HG03060 (cell line): Measurements from ENCODE around the gene NT5C3B.

ENCODE experiments used
- ATAC-seq: cut with Tn5 transposase; IDR thresholded peaks from one replicate; pipeline ENCODE4 v1.9.1; 2021; ENCODE audit warnings: low read depth, moderate number of reproducible peaks; ENCODE audit not compliant: unreplicated experiment

NT5C3B gene

DNA sequence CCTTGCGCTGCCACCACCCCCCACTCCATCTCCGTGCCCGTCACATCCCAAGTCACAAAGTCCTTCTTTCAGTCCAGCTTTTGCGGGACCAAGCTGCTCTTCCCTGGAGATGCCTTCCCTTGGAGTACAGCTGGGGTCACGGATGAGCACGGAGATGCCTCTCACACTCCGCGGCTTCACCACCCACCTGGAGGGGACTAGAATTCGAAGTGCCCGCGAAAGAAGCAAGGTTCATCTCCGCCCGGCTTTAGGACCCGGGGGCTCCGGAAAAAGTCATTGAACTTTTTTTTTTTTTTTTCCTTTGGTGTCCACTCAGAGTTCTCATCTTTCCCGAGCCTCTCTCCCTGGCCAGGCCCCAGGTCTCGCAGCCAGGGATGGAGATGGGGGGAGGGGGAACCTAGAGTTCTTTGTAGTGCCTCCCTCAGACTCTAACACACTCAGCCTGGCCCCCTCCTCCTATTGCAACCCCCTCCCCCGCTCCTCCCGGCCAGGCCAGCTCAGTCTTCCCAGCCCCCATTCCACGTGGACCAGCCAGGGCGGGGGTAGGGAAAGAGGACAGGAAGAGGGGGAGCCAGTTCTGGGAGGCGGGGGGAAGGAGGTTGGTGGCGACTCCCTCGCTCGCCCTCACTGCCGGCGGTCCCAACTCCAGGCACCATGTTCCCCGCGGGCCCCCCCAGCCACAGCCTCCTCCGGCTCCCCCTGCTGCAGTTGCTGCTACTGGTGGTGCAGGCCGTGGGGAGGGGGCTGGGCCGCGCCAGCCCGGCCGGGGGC is 23.5 kb downstream of the NT5C3B start, which contains the start of gene FKBP10:
Gene FKBP10, plus strand, starts transcription at position 624 of the 771 bp plus-strand sequence. Its CDS starts 31 bp downstream, at position 655.
- ATAC-seq, result no peak

DNA sequence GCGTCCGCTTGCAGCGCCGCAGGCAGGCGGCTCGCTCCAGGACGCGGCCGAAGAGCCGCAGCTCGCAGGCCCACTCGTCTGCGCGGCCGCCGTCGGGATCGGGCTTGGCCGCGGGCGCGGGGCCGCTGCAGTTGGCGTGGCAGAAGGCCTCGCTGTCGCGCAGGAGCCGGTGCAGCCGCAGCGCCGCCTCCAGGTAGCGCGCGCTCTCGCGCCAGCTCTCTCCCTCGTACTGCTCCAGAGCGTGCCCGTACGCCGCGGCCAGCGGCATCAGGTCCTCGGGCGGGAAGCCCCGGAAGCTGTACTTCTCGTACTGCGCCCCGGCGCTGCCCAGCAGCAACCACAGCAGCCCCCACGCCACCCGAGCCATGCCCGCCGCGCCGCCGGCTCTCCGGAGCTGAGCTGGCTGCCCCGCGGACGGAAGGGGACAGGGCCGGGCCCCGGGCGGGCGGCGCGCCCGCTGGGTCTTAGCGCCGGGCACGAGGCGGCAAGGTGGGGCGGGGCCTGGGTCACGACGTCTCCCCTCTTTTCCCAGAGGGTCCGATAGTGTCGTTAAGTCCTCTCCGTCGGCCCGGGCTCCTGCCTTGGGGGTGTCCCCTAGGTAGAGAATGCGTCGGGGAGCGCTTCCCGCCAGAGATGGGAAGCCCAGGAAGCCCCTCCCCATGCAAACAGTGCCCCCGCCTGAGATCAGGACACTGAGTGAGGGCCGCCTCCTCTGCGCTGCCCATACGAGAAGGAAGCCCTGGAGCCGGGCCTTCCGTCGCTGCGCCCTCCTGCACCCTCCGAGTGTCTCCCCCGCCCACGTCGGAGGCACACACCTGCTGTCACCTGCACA is 24.3 kb downstream of the NT5C3B start, which contains the start of gene P3H4:
Gene P3H4, minus strand, starts transcription at position 401 of the 832 bp plus-strand sequence. Its CDS starts 34 bp downstream, at position 367.
- no peak for ATAC-seq

DNA sequence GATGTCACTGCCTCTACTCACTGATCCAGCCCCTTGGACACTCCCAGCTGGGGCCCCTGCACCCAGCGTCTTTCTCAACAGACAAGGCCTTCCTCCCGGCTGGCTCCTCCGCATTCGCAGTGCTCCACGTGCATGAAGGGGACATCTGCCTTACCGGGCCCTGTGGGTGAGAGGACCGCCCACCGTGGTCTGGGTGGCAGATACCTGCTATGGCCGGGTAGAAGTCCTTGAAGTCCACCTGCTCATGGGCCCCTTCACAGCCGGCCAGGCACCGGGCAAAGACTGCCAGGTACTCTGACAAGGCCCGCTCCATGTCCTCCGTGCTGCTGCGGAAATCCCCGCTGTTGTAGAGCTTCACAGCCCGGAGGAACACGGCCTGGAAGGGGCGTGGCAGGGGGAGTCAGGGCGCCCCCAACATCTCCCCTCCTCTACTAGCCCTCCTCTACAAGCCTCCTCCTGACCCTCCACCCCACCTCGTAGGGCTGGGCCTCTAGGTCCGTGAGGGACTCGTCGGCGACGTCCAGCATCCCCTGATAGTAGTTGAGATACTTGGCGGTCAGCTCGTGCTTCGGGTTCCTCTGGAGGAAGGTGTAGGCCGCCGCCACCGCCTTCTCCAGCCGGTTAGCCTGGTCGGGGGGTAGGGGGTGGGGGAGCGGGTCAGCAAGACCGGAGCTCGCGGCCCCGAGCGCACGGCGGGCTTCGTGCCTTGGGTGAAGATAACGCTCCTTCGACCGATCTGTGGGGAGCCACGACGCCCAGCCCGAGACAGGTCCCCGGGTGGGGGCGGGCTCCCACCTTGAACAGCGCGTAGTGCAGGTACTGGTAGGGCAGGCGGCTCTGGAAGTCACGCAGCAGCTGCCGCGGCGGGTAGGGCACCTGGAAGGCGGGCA is 25.1 kb downstream of the NT5C3B start:
- no peak for ATAC-seq

DNA sequence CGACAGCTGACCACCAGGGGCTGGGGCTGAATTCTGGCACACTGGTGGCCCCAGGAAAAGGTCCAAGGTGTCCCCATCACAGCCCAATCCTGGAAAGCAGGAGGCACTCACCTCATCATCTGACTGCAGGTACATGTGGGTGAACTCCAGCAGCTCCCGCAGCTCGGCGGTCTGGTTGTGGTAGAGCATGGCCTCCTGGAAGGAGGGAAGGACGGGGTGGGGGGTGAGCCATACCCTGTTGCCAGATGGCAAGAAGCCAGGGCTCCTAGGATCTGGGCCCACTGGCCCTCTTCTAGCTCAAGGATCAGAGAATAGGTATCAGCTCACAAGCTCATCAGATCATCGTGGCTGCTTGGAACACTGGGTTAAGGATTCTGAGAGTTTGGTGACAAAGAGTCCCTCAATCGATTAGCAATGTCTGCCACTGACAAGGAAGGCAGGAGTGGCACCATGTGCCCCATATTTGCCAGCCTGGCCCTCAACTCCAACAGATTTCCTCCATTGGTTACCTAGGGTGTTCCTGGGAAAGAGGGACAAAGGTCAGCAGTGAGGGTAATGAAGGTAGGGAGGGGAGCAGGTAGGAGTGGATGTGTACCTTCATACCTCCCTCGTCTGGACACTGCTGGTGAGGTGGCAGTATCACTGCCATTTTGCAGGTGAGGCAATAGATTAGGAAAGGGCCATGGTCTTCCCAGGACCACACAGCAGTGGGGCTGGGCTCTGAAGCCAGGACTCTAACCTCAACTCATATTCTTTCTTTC is 29.2 kb downstream of the NT5C3B start:
- no peak for ATAC-seq

DNA sequence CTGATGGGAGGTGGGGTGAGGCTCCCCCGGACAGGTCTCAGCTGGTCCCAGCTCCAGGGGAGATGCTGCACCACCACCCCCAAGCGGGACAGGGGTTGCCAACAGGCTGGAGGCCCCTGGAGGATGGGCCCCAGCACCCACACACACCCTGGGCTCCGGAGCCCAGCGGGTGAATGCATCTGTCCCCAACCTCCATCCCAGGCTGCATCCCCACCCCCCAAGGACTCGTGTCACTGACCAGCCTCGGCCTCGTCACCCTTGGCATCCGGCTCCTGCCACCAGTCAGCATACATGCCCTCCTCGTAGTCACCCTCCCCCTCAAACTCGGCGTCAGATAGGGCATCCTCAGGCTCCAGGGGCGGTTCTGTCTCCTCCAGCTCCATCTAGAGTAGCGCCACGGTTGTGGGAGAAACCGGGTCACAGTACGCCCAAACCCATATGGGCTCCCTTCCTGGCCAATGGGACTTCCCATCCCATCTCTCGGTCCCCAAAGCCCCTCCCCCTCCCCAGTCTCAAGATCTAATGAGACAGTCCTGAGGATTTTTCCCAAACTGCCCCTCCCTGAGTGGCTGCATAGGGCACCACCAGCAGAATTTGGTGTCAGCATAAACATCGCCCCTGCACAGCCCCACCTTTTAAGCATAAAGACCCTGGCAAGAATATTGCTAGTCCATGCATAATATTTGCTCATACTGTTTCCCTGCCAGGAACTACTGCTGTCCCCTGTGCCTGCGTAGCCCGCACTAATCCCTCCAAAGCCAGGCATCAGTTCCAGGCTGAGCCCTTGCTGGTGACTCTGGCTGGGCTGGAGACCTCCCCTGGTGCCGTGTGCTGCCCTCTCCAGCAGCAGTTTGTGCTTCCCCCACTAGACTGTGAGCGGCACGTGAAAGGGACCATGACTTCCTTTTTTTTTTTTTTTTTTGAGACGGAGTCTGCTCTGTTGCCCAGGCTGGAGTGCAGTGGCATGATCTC is 32.7 kb downstream of the NT5C3B start:
- no peak for ATAC-seq

DNA sequence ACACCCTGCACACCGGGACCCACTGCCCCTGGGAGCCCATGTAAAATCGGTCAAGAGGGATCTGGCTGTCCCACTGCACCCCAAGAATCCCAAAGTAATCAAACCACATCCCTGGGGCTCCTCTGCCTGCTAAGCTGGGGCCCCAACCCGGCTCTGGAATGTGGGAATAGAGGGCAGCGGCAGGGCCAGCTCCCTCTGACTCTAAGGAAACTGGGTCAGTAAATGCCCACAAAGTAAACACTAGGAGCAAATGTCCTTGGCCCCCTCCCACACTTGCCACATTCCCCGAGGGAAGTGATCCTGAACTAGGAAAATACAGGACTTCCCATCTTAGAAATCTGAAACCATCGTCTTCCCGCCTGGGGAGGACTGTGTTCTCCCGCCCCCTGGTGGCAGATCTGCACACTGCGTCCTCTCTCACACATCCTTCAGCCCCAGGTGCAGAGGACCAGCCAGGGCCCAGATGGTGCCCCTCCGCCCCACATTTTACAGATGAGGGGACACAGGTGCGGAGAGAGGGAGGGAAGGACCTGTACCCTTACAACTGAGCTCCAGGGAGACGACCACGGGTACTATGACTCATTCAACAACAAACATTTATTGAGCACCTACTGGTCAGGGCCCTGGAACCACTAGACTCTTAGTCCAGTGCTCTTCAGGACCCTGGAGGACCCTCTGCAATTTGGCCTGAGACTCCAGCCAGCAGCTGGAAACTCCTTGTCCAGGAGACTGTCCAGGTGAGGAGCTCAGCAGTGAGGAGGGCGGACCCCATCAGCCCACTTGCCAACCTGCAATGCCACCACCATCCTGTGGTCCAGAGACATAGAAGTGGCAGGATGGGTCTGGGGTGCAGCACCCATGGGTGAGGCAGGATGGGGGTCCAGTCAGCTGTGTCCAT is 34.4 kb downstream of the NT5C3B start:
- ATAC-seq, result no peak

DNA sequence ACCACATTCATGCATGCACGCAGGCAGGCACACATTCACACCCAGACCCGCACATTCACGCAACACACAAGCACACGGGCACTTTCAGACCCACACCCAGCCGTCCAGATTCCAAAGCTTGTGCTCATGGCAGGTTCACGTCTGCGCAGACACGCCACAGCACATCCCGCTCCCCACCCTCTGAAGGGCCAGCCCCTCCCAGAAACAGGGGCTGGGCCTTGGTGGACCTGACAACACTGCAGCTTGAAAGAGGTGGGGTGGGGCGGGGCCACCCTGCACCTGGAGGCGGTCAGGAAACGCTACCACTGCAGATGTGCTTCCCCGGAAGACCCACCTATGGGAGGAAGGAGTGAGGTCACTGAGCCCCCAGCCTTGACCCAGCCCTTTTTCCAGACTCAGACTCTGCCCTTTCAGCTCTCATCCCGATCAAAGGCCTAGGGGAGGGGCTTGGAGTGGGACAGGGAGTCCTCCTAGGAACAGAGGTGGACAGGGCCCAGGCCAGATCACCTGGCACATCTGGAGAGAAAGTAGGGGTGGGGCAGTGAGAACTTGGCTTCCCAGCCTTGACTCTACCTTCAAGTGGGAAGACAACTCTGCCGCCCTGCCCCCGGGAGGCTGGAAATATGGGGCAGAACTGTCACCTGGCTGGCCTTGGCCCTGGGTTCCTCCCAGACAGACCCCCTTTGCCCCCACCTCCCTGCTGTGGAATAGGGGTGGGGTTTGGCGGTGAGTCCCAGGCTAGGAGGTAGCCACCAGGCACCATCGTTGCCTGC is 35.2 kb downstream of the NT5C3B start:
- no peak for ATAC-seq

DNA sequence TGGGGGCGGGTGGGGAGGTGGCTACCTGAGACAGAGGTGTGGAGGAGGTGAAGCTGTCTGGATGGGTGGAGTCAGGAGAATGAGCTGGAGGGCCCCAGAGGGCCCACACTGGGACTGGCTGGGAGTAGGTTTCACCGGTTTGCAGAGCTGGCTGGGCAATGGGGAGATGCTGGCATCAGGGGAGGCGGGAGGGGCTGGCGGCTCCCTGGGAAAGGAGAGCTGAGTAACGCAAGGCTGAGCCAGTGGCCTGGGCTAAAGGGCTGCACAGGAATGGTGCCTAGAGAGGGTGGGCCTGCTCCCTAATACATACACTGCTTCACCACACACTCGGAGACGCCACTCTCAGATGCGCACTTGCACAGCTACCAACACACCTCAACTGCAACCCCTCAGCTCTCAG is 36.7 kb downstream of the NT5C3B start:
- no peak for ATAC-seq

DNA sequence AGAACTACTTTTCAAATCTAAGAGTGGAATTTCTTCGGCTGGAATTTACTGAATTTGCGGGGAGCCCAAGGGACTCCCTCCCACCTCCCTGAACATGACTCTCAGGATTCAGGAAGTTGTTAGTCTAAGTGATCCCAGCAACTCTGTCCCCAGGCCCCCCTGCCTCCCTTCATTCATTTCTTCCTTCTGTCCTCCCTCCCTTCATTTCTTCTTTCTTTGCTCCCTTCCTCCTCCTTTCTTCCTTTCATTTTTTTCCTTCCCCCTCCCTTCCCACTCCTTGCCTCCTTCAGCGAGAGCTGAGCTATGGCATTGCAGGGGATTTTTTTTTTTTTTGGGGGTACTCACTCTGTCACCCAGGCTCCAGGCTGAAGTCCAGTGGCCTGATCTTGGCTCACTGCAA is 38.7 kb downstream of the NT5C3B start:
- no peak for ATAC-seq

DNA sequence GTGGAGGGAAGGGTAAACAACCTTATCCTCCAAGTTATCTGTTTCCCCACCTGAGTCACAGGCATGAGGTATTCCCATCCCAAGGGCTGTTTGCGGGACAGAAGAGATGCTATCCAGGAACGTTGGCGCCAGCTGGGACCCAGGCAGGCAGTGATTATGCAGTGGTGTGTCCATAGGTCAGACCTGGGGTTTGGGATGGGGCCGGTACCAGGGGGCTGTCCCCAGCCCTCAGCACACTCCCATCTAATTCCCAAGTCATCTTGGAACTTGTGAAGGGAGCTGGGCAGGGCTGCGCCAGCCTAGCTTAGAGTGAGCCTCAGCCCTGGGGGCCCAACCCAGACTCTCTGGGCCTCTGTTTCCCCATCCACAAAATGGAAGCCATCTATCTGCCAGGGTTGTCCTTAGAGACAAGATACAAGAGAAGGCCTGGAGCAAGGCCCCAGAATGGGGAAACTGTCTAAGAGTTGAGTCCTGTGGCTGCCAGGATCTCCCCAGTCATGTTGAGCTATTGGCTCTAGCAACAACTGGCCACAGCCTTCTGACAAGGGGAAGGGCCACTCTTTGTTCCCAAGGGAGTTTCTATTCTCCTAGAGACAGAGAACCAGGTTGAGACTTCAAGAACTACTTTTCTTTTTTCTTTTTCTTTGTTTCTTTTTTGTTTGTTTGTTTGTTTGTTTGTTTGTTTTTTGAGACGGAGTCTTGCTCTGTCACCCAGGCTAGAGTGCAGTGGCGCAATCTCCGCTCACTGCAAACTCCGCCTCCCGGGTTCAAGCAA is 39.7 kb downstream of the NT5C3B start:
- no peak for ATAC-seq

DNA sequence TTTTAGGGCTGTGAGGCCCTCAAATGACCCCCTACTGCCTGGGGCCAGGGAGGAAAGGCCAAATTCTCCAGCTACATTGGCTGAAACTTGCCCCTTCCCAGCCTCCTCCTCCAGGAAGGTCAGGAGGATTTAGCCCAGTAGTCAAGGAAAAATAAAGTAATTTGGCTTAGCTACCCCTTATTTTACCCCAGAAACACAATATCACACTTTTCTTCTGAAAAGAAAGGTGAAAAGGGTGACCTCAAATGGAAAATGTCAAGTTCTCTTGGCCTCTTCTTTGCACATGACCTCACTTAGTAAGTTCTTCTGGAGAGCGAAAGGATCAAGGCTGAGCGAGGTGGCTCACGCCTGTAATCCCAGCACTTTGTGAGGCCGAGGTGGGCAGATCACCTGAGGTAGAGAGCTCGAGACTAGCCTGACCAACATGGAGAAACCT is 41.5 kb downstream of the NT5C3B start:
- no peak for ATAC-seq

DNA sequence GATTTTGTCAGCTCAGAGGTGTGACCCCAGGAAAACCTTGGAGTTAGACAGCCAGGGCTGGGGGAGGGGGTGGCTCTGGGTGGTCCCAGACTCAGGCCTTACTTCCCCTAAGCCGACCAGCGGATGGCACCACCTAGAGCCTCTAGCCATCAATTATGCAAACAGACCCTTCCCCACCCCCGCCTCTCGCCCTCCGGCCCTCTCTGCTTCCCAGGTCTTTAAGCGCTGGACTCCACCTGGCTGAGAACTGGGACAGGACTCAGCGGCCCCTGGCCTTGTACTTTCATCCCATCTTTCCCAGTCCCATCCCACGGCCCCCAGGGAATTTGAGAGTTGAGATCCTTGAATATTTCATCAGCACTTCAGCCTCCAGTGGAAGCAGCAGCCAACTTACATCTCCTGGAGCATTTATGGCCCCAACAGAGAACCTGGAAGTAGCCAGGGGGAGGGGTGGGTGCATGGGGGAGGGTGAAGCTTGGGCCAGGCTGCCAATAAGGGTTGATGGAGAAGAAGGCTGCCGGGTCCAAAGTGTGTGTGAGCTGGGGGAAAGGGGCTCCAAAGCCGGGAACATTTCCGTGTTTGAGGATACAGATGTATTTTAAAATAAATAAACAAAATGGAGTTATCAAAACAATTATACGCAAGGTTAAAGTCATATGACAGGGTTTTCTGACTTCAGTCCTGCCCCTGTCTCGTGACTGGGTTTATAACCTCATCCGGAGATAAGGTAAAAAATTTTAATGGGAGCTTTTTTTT is 42.1 kb downstream of the NT5C3B start:
- no peak for ATAC-seq

DNA sequence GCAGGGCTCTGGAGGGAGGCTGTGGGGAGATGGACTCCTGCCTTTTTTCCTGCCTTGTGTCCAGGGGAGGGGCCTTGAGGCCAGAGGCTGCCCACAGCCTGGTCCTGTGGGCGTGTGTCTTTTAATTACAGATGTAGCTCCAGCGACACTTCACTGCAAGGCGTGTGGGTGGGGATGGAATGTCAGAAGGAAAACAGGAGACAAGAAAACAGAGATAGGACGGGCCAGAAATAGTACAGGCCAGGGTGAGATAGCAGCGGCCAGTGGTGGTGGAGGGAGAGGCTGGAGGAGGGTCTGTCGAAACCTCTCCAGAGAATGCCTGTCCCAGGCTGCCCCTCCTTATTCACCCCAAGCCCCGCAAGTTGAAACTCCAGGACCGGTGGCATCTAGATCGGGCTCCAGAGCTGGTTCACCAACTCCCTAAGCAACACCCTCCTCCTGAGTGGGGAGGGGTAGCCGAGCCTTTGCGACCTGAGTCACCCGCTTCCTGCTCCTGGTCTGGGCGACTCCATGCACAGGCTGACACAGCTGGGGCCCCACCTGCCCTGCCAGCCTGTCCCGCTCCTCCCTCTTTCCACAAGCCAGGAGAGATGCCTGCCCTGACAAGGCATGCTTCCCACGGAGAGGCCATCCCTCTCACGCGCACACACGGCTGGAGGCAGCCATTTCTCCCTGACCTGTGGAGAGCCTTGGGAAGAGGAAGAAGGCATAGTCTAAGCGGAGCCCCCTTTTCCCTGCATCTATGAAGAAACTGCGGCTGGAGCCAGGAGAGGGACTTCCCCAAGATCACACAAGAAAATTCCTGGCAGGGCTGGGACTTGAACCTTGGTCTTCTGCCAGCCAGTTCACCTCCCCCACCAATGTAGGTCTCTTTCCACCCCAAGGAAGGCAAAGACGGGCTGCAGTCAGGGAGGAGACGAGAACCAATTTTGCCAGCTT is 42.9 kb downstream of the NT5C3B start:
- no peak for ATAC-seq

DNA sequence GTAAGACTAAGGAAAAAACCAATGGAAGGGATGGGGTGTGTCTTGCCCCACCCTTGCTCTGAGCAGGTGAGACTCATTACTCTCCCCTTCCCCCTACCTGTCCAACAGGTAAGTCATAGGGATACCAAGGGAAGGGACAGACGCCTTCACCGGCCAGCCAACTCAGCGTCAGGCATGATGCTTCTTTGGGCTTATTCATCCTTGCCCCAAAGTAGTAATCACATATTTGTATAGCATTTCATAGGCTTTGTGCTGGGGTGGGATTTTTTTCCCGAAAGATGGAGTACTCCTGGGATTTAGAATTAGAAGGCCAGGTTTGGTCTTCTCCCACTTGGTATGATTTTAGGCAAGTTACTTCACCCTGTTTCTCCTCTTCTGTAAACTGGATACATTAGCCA is 49.0 kb downstream of the NT5C3B start:
- no peak for ATAC-seq
